ENCODE measurements around the gene CLDN9. TPM values are rescaled to one million over a fixed set of nuclear protein-coding genes. Genes with fewer than 3 reads are reported as not detected.

CLDN9 gene
- total RNA-seq, 4 donors from 2014 or later, result not detected

- WGBS, result 4% methylated on average over 17 of the region's 40 CpGs
- DNase-seq (ENCODE audit: low spot score in 2 of 2), result no peak
- Histone ChIP-seq H3K4me3 (peak overlapping the region; percentile 49), H3K27me3 (peaks cover 82% of the 10 kb centered on the region), H3K4me1 (peaks cover 41% of the 10 kb centered on the region), H3K36me3 (no peaks in the 10 kb centered on the region), H3K27ac (peak overlapping the region; percentile 77), H3K9me3 (no peaks in the 10 kb centered on the region)
- TF ChIP-seq POLR2A (IDR thresholded peaks at IDR 0.05) (no peak), POLR2AphosphoS5 (IDR thresholded peaks at IDR 0.05) (no peak), CTCF (IDR thresholded peaks at IDR 0.05) (no peak), EP300 (IDR thresholded peaks at IDR 0.05) (no peak)
Measured at GRCh38 chr16:3035972-3036725, 23.4 kb downstream of the CLDN9 start.

- H3K9me3 ChIP-seq, result no peaks in the 10 kb centered on the region
- peaks cover 85% of the 10 kb centered on the region for H3K27me3 ChIP-seq
- no peak for TF ChIP-seq POLR2A (IDR thresholded peaks at IDR 0.05)
- no peak for TF ChIP-seq EP300 (IDR thresholded peaks at IDR 0.05)
- no peak for TF ChIP-seq POLR2AphosphoS5 (IDR thresholded peaks at IDR 0.05)
- no peak for TF ChIP-seq CTCF (IDR thresholded peaks at IDR 0.05)
- peak in 1 of 2 donors; percentile 71 for DNase-seq (ENCODE audit: low spot score in 2 of 2)
- WGBS, result 30% methylated on average over 6 of the region's 44 CpGs
- H3K4me1 ChIP-seq, result peaks cover 36% of the 10 kb centered on the region
- H3K27ac ChIP-seq, result peak within 1 kb of the TSS; percentile 77
- no peaks in the 10 kb centered on the region for H3K36me3 ChIP-seq
- H3K4me3 ChIP-seq, result peak within 1 kb of the TSS; percentile 49
Measured at GRCh38 chr16:3036726-3037315, 24.1 kb downstream of the CLDN9 start, which contains the start of gene BICDL2. BICDL2 (minus strand) TSS chr16:3036944; CDS start chr16:3035496, 1,448 bp downstream.

GRCh38 chr16:3038256-3038655 lies 25.5 kb downstream of the CLDN9 start:
- peaks cover 30% of the 10 kb centered on the region for H3K4me1 ChIP-seq
- H3K4me3 ChIP-seq, result no peak overlapping the region
- TF ChIP-seq CTCF (IDR thresholded peaks at IDR 0.05), result no peak
- TF ChIP-seq EP300 (IDR thresholded peaks at IDR 0.05), result no peak
- no peak for TF ChIP-seq POLR2AphosphoS5 (IDR thresholded peaks at IDR 0.05)
- TF ChIP-seq POLR2A (IDR thresholded peaks at IDR 0.05), result no peak
- H3K27me3 ChIP-seq, result peaks cover 85% of the 10 kb centered on the region
- H3K9me3 ChIP-seq, result no peaks in the 10 kb centered on the region
- H3K27ac ChIP-seq, result peak overlapping the region; percentile 23
- WGBS, result 29% methylated on average over 2 of the region's 11 CpGs
- no peak for DNase-seq (ENCODE audit: low spot score in 2 of 2)
- no peaks in the 10 kb centered on the region for H3K36me3 ChIP-seq

- no peak for TF ChIP-seq CTCF (IDR thresholded peaks at IDR 0.05)
- no peak for TF ChIP-seq POLR2A (IDR thresholded peaks at IDR 0.05)
- TF ChIP-seq EP300 (IDR thresholded peaks at IDR 0.05), result no peak
- no peak for TF ChIP-seq POLR2AphosphoS5 (IDR thresholded peaks at IDR 0.05)
- no peak overlapping the region for H3K4me3 ChIP-seq
- 85% methylated on average over 4 of the region's 5 CpGs for WGBS
- H3K27ac ChIP-seq, result no peak overlapping the region
- DNase-seq (ENCODE audit: low spot score in 2 of 2), result no peak
- H3K9me3 ChIP-seq, result no peaks in the 10 kb centered on the region
- H3K27me3 ChIP-seq, result peaks cover 85% of the 10 kb centered on the region
- peaks cover 30% of the 10 kb centered on the region for H3K4me1 ChIP-seq
- no peaks in the 10 kb centered on the region for H3K36me3 ChIP-seq
Measured at GRCh38 chr16:3038896-3039295, 26.2 kb downstream of the CLDN9 start.

GRCh38 chr16:3042376-3042775 lies 29.7 kb downstream of the CLDN9 start:
- 93% methylated on average over 3 of the region's 3 CpGs for WGBS
- DNase-seq (ENCODE audit: low spot score in 2 of 2), result no peak

More at GRCh38 chr16:3042376-3042775, 29.7 kb downstream of the CLDN9 start:
- TF ChIP-seq POLR2AphosphoS5 (IDR thresholded peaks at IDR 0.05) (no peak), EP300 (IDR thresholded peaks at IDR 0.05) (no peak)
- H3K4me1 ChIP-seq, result peaks cover 33% of the 10 kb centered on the region
- H3K36me3 ChIP-seq, result no peaks in the 10 kb centered on the region
- peaks cover 89% of the 10 kb centered on the region for H3K27me3 ChIP-seq
- H3K9me3 ChIP-seq, result no peaks in the 10 kb centered on the region
- no peak overlapping the region for H3K4me3 ChIP-seq
- no peak overlapping the region for H3K27ac ChIP-seq
